Fibroblast of the conjunctiva (primary cell): ENCODE results near the gene MACROD2.
"Not testable (repeated sequence)": the region's sequence is repeated elsewhere in the genome, so short reads cannot be mapped to it uniquely, and the experiment has no call there.

Experiments used
- DNase-seq: peaks from one replicate; pipeline ENCODE4 v3.0.0-alpha.2; 2010; ENCODE audit warnings: low read depth

MACROD2 gene

GRCh38 chr20:15370370-15370769 is 1375.1 kb downstream of the MACROD2 start:
- DNase-seq, result no peak

- no peak for DNase-seq
Measured at GRCh38 chr20:15374682-15375081, 1379.4 kb downstream of the MACROD2 start.

- DNase-seq, result no peak
Measured at GRCh38 chr20:15375836-15376235, 1380.5 kb downstream of the MACROD2 start.

- not testable (repeated sequence) for DNase-seq
Measured at GRCh38 chr20:15377603-15378002, 1382.3 kb downstream of the MACROD2 start.

- DNase-seq, result no peak
Measured at GRCh38 chr20:15378151-15378550, 1382.8 kb downstream of the MACROD2 start.

GRCh38 chr20:15379681-15380296 is 1384.5 kb downstream of the MACROD2 start:
- no peak for DNase-seq

GRCh38 chr20:15380770-15381169 is 1385.5 kb downstream of the MACROD2 start:
- no peak for DNase-seq

GRCh38 chr20:15387228-15387627 is 1391.9 kb downstream of the MACROD2 start:
- no peak for DNase-seq

- no peak for DNase-seq
Measured at GRCh38 chr20:15395457-15395856, 1400.1 kb downstream of the MACROD2 start.

GRCh38 chr20:15396026-15396425 is 1400.7 kb downstream of the MACROD2 start:
- DNase-seq, result no peak

GRCh38 chr20:15396900-15397299 is 1401.6 kb downstream of the MACROD2 start:
- DNase-seq, result no peak

- no peak for DNase-seq
Measured at GRCh38 chr20:15399781-15400180, 1404.5 kb downstream of the MACROD2 start.

- DNase-seq, result no peak
Measured at GRCh38 chr20:15406072-15406471, 1410.8 kb downstream of the MACROD2 start.

- DNase-seq, result no peak
Measured at GRCh38 chr20:15411781-15412180, 1416.5 kb downstream of the MACROD2 start.

- no peak for DNase-seq
Measured at GRCh38 chr20:15415908-15416307, 1420.6 kb downstream of the MACROD2 start.

- DNase-seq, result no peak
Measured at GRCh38 chr20:15419856-15420255, 1424.5 kb downstream of the MACROD2 start.

GRCh38 chr20:15422966-15423365 is 1427.7 kb downstream of the MACROD2 start:
- DNase-seq, result no peak

GRCh38 chr20:15439551-15439950 is 1444.2 kb downstream of the MACROD2 start:
- DNase-seq, result no peak

- no peak for DNase-seq
Measured at GRCh38 chr20:15440049-15440820, 1444.9 kb downstream of the MACROD2 start.

GRCh38 chr20:15445056-15445840 is 1449.9 kb downstream of the MACROD2 start:
- no peak for DNase-seq

- DNase-seq, result no peak
Measured at GRCh38 chr20:15446373-15446772, 1451.1 kb downstream of the MACROD2 start.

GRCh38 chr20:15447549-15447948 is 1452.2 kb downstream of the MACROD2 start:
- no peak for DNase-seq

- no peak for DNase-seq
Measured at GRCh38 chr20:15449061-15449460, 1453.7 kb downstream of the MACROD2 start.
